ENCODE data around the gene BRINP2. TPM values are rescaled to one million over a fixed set of nuclear protein-coding genes. Genes with fewer than 3 reads are reported as not detected.

The BRINP2 gene
- total and polyA plus RNA-seq, 7 experiments from 2014 or later, result not detected

- ChIA-PET POLR2A (no interaction called here), CTCF (no interaction called here)
- ATAC-seq (no peak), DNase-seq (no peak)
- peaks cover 0 to 15% (median 4%) of the 10 kb centered on the region in 11 donors for H3K9me3 Mint-ChIP-seq
- H3K4me3 Mint-ChIP-seq, result no peak overlapping the region
- H3K36me3 Mint-ChIP-seq, result no peaks in the 10 kb centered on the region
- Histone ChIP-seq H3K27ac (ENCODE audit: low read depth, low read length) (no peak overlapping the region), H3K9me3 (ENCODE audit: control insufficient read depth in 2 of 3, low read length in 3 of 3) (no peaks in the 10 kb centered on the region), H3K27me3 (ENCODE audit: control insufficient read depth in 2 of 2, insufficient read depth in 2 of 2, low read length in 2 of 2) (no peaks in the 10 kb centered on the region), H3K36me3 (ENCODE audit: control insufficient read depth in 2 of 3, insufficient read depth in 3 of 3, low read length in 3 of 3) (no peaks in the 10 kb centered on the region), H3K4me3 (ENCODE audit: low read length) (no peak overlapping the region), H3K4me1 (ENCODE audit: control insufficient read depth in 2 of 2, insufficient read depth in 2 of 2, low read length in 2 of 2) (no peaks in the 10 kb centered on the region)
- intact Hi-C loops (cut with micrococcal nuclease), result no loop called here
- H3K4me1 Mint-ChIP-seq, result no peaks in the 10 kb centered on the region
- H3K27ac Mint-ChIP-seq, result no peak overlapping the region
- peaks cover 0 to 6% (median 0%) of the 10 kb centered on the region in 5 donors for H3K27me3 Mint-ChIP-seq
Observed at GRCh38 chr1:177142010-177142409, 28.7 kb upstream of the BRINP2 start.

- no peaks in the 10 kb centered on the region for H3K9me3 ChIP-seq (ENCODE audit: control insufficient read depth in 2 of 3, low read length in 3 of 3)
- intact Hi-C loops (cut with micrococcal nuclease), result no loop called here
- H3K36me3 ChIP-seq (ENCODE audit: control insufficient read depth in 2 of 3, insufficient read depth in 3 of 3, low read length in 3 of 3), result no peaks in the 10 kb centered on the region
- Mint-ChIP-seq H3K27ac (no peak overlapping the region), H3K36me3 (no peaks in the 10 kb centered on the region), H3K4me1 (no peaks in the 10 kb centered on the region), H3K9me3 (peaks cover 0 to 14% (median 3%) of the 10 kb centered on the region in 11 donors), H3K27me3 (peaks cover 0 to 6% (median 0%) of the 10 kb centered on the region in 5 donors), H3K4me3 (no peak overlapping the region)
- H3K27me3 ChIP-seq (ENCODE audit: control insufficient read depth in 2 of 2, insufficient read depth in 2 of 2, low read length in 2 of 2), result no peaks in the 10 kb centered on the region
- no peak for ATAC-seq
- H3K4me1 ChIP-seq (ENCODE audit: control insufficient read depth in 2 of 2, insufficient read depth in 2 of 2, low read length in 2 of 2), result no peaks in the 10 kb centered on the region
- no peak for DNase-seq
- CTCF ChIA-PET, result no interaction called here
- no peak overlapping the region for H3K27ac ChIP-seq (ENCODE audit: low read depth, low read length)
- POLR2A ChIA-PET, result no interaction called here
- H3K4me3 ChIP-seq (ENCODE audit: low read length), result no peak overlapping the region
Observed at GRCh38 chr1:177142791-177143271, 27.9 kb upstream of the BRINP2 start.

- DNase-seq (no peak), ATAC-seq (no peak)
- POLR2A ChIA-PET, result no interaction called here
- Histone ChIP-seq H3K27ac (ENCODE audit: low read depth, low read length) (no peak overlapping the region), H3K9me3 (ENCODE audit: control insufficient read depth in 2 of 3, low read length in 3 of 3) (no peaks in the 10 kb centered on the region), H3K4me3 (ENCODE audit: low read length) (no peak overlapping the region), H3K27me3 (ENCODE audit: control insufficient read depth in 2 of 2, insufficient read depth in 2 of 2, low read length in 2 of 2) (no peaks in the 10 kb centered on the region), H3K36me3 (ENCODE audit: control insufficient read depth in 2 of 3, insufficient read depth in 3 of 3, low read length in 3 of 3) (no peaks in the 10 kb centered on the region), H3K4me1 (ENCODE audit: control insufficient read depth in 2 of 2, insufficient read depth in 2 of 2, low read length in 2 of 2) (no peaks in the 10 kb centered on the region)
- no peaks in the 10 kb centered on the region for H3K27me3 Mint-ChIP-seq
- H3K9me3 Mint-ChIP-seq, result peaks cover 0 to 12% (median 1%) of the 10 kb centered on the region in 11 donors
- H3K27ac Mint-ChIP-seq, result no peak overlapping the region
- H3K36me3 Mint-ChIP-seq, result no peaks in the 10 kb centered on the region
- CTCF ChIA-PET, result no interaction called here
- no peak overlapping the region for H3K4me3 Mint-ChIP-seq
- intact Hi-C loops (cut with micrococcal nuclease), result no loop called here
- H3K4me1 Mint-ChIP-seq, result no peaks in the 10 kb centered on the region
Observed at GRCh38 chr1:177145106-177146070, 25.4 kb upstream of the BRINP2 start.

GRCh38 chr1:177146499-177146898, 24.3 kb upstream of the BRINP2 start:
- ChIA-PET POLR2A (no interaction called here), CTCF (no interaction called here)
- peaks cover 0 to 14% (median 0%) of the 10 kb centered on the region in 11 donors for H3K9me3 Mint-ChIP-seq
- no peak overlapping the region for H3K27ac ChIP-seq (ENCODE audit: low read depth, low read length)
- H3K9me3 ChIP-seq (ENCODE audit: control insufficient read depth in 2 of 3, low read length in 3 of 3), result no peaks in the 10 kb centered on the region
- intact Hi-C loops (cut with micrococcal nuclease), result no loop called here
- no peak overlapping the region for H3K4me3 Mint-ChIP-seq
- DNase-seq (no peak), ATAC-seq (no peak)
- H3K36me3 ChIP-seq (ENCODE audit: control insufficient read depth in 2 of 3, insufficient read depth in 3 of 3, low read length in 3 of 3), result no peaks in the 10 kb centered on the region
- no peaks in the 10 kb centered on the region for H3K4me1 ChIP-seq (ENCODE audit: control insufficient read depth in 2 of 2, insufficient read depth in 2 of 2, low read length in 2 of 2)
- H3K36me3 Mint-ChIP-seq, result no peaks in the 10 kb centered on the region
- no peak overlapping the region for H3K4me3 ChIP-seq (ENCODE audit: low read length)
- H3K27me3 Mint-ChIP-seq, result peaks cover 0 to under 1% (median 0%) of the 10 kb centered on the region in 5 donors
- no peaks in the 10 kb centered on the region for H3K4me1 Mint-ChIP-seq
- no peaks in the 10 kb centered on the region for H3K27me3 ChIP-seq (ENCODE audit: control insufficient read depth in 2 of 2, insufficient read depth in 2 of 2, low read length in 2 of 2)
- H3K27ac Mint-ChIP-seq, result no peak overlapping the region

- no peak for DNase-seq
- Histone ChIP-seq H3K4me3 (ENCODE audit: low read length) (no peak overlapping the region), H3K36me3 (ENCODE audit: control insufficient read depth in 2 of 3, insufficient read depth in 3 of 3, low read length in 3 of 3) (no peaks in the 10 kb centered on the region), H3K4me1 (ENCODE audit: control insufficient read depth in 2 of 2, insufficient read depth in 2 of 2, low read length in 2 of 2) (no peaks in the 10 kb centered on the region), H3K27me3 (ENCODE audit: control insufficient read depth in 2 of 2, insufficient read depth in 2 of 2, low read length in 2 of 2) (no peaks in the 10 kb centered on the region), H3K27ac (ENCODE audit: low read depth, low read length) (no peak overlapping the region), H3K9me3 (ENCODE audit: control insufficient read depth in 2 of 3, low read length in 3 of 3) (no peaks in the 10 kb centered on the region)
- peaks cover 0 to 9% (median 0%) of the 10 kb centered on the region in 5 donors for H3K36me3 Mint-ChIP-seq
- peaks cover 0 to 15% (median 3%) of the 10 kb centered on the region in 11 donors for H3K9me3 Mint-ChIP-seq
- intact Hi-C loops (cut with micrococcal nuclease), result no loop called here
- no peak overlapping the region for H3K4me3 Mint-ChIP-seq
- ChIA-PET CTCF (no interaction called here), POLR2A (no interaction called here)
- peaks cover 25 to 40% (median 29%) of the 10 kb centered on the region in 5 donors for H3K27me3 Mint-ChIP-seq
- H3K4me1 Mint-ChIP-seq, result peaks cover 0 to 9% (median 0%) of the 10 kb centered on the region in 7 donors
- no peak overlapping the region for H3K27ac Mint-ChIP-seq
- ATAC-seq, result no peak
Observed at GRCh38 chr1:177162243-177162642, 8.5 kb upstream of the BRINP2 start.

GRCh38 chr1:177163844-177164379, 6.8 kb upstream of the BRINP2 start:
- Mint-ChIP-seq H3K9me3 (peaks cover 0 to 15% (median 3%) of the 10 kb centered on the region in 11 donors), H3K27ac (no peak overlapping the region), H3K27me3 (peaks cover 25 to 40% (median 29%) of the 10 kb centered on the region in 5 donors), H3K4me3 (no peak overlapping the region), H3K4me1 (peaks cover 0 to 9% (median 0%) of the 10 kb centered on the region in 7 donors), H3K36me3 (peaks cover 0 to 9% (median 0%) of the 10 kb centered on the region in 5 donors)
- CTCF ChIA-PET, result no interaction called here
- Histone ChIP-seq H3K27me3 (ENCODE audit: control insufficient read depth in 2 of 2, insufficient read depth in 2 of 2, low read length in 2 of 2) (no peaks in the 10 kb centered on the region), H3K9me3 (ENCODE audit: control insufficient read depth in 2 of 3, low read length in 3 of 3) (no peaks in the 10 kb centered on the region), H3K4me1 (ENCODE audit: control insufficient read depth in 2 of 2, insufficient read depth in 2 of 2, low read length in 2 of 2) (no peaks in the 10 kb centered on the region), H3K4me3 (ENCODE audit: low read length) (no peak overlapping the region), H3K27ac (ENCODE audit: low read depth, low read length) (no peak overlapping the region), H3K36me3 (ENCODE audit: control insufficient read depth in 2 of 3, insufficient read depth in 3 of 3, low read length in 3 of 3) (no peaks in the 10 kb centered on the region)
- DNase-seq (no peak), ATAC-seq (no peak)
- POLR2A ChIA-PET, result interaction anchor here (0.6 kb wide), 1 partner anchor 67 kb away, joined by 3 read pairs; no protein-coding TSS in a partner anchor
- intact Hi-C loops (cut with micrococcal nuclease), result no loop called here

Measured in naive thymus-derived CD4-positive, alpha-beta T cell (primary cell).